Activated naive CD4-positive, alpha-beta T cell treated with anti-CD3 and anti-CD28 coated beads, Interleukin-2, amount 10 ng/mL, durations not matched to agents 7 days and 5 days (primary cell): Measurements from ENCODE around the gene CSTPP1.

Experiments
- CTCF ChIA-PET: fragments of 350-600 bp; sonication (Branson Sonifier 250); formaldehyde crosslinking; loops from one replicate; lab custom pipeline; 2021; ENCODE audit warnings: antibody characterized with exemption; lab: Charles Lee
- DNase-seq: peaks from one replicate; pipeline ENCODE4 v3.0.0-alpha.2; 2020
- H3K27ac Mint-ChIP-seq: one replicate; pipeline ENCODE4 v1.8.0; 2021; ENCODE audit warnings: mild to moderate bottlenecking, moderate library complexity, mixed read lengths
- H3K27me3 Mint-ChIP-seq: one replicate; pipeline ENCODE4 v1.8.0; 2021; ENCODE audit warnings: mild to moderate bottlenecking, mixed read lengths
- H3K36me3 Mint-ChIP-seq: one replicate; pipeline ENCODE4 v1.8.0; 2021; ENCODE audit warnings: mixed read lengths
- H3K4me1 Mint-ChIP-seq: one replicate; pipeline ENCODE4 v1.8.0; 2021; ENCODE audit warnings: mixed read lengths
- H3K4me3 Mint-ChIP-seq: one replicate; pipeline ENCODE4 v1.8.0; 2021; ENCODE audit warnings: mild to moderate bottlenecking, moderate library complexity, mixed read lengths
- H3K9me3 Mint-ChIP-seq: one replicate; pipeline ENCODE4 v1.8.0; 2021; ENCODE audit warnings: mixed read lengths

The CSTPP1 gene

GRCh38 chr11:46936138-46937110 is at the start of gene CSTPP1:
CSTPP1 (plus strand) TSS chr11:46936761; CDS start chr11:46936806, 45 bp downstream.
- Mint-ChIP-seq H3K4me1 (peaks cover 19% of the 10 kb centered on the region), H3K9me3 (no peaks in the 10 kb centered on the region), H3K27ac (peak within 1 kb of the TSS; percentile 66), H3K4me3 (peak within 1 kb of the TSS; percentile 96), H3K27me3 (peaks cover 9% of the 10 kb centered on the region), H3K36me3 (peaks cover 2% of the 10 kb centered on the region)
- CTCF ChIA-PET: no interaction called here
- peak; percentile 96 for DNase-seq

GRCh38 chr11:46888636-46889035 is 47.9 kb upstream of the CSTPP1 start:
- H3K9me3 Mint-ChIP-seq: no peaks in the 10 kb centered on the region
- no peaks in the 10 kb centered on the region for H3K36me3 Mint-ChIP-seq
- peaks cover 33% of the 10 kb centered on the region for H3K27me3 Mint-ChIP-seq
- H3K4me1 Mint-ChIP-seq: no peaks in the 10 kb centered on the region
- CTCF ChIA-PET: interaction anchor here (0.6 to 5.7 kb wide), 3 partner anchors 28 to 268 kb away, joined by 3 to 22 read pairs (median 3); no protein-coding TSS in a partner anchor
- no peak overlapping the region for H3K27ac Mint-ChIP-seq
- DNase-seq: no peak
- H3K4me3 Mint-ChIP-seq: no peak overlapping the region

- Mint-ChIP-seq H3K4me1 (no peaks in the 10 kb centered on the region), H3K27me3 (peaks cover 30% of the 10 kb centered on the region), H3K36me3 (no peaks in the 10 kb centered on the region), H3K27ac (no peak overlapping the region), H3K9me3 (no peaks in the 10 kb centered on the region), H3K4me3 (no peak overlapping the region)
- CTCF ChIA-PET: interaction anchor here (5.7 kb wide), 1 partner anchor 265 kb away, joined by 22 read pairs; no protein-coding TSS in a partner anchor
- DNase-seq: no peak
Measured at GRCh38 chr11:46889251-46889650, 47.3 kb upstream of the CSTPP1 start.

DNA sequence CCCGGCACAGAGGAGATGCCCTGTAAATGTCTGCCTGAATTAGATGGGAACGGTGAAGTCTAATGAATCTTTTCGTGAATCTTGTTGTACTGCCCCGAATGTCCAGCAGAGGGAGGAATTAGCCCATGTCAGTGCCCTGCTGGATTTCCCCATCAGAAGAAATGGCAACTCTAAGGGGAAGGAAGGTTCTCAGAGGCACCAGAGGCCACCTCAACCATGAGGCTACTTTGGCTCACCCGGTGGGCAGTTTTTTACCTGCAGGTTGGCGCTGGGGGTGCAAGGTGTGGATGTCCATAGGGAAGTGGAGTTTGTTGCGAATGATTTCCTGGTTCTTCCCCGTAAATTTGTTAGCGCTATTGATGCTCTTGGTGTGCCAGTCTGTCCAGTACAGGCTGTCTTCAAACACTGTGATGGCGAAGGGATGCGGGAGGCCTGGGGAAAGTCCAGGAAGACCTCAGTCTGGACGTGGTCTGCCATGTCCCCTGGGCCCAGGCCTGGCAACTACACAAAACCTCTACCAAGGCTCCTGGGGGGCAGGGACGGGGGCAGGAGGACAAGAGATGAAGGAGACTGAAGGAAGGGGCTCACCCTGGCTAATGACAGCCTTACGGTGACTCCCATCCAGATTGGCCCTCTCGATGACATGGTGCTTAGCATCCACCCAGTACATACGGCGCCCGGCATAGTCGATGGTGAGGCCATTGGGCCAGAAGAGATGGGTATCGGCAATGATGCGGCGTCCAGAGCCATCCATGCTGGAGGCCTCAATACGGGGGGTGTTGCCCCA is 46.7 kb upstream of the CSTPP1 start:
- Mint-ChIP-seq H3K36me3 (no peaks in the 10 kb centered on the region), H3K9me3 (no peaks in the 10 kb centered on the region), H3K27ac (no peak overlapping the region), H3K4me1 (no peaks in the 10 kb centered on the region), H3K27me3 (peaks cover 30% of the 10 kb centered on the region), H3K4me3 (no peak overlapping the region)
- DNase-seq: peak; percentile 84
- CTCF ChIA-PET: interaction anchor here (0.7 to 3.2 kb wide), 3 partner anchors 261 to 265 kb away, joined by 3 to 17 read pairs (median 3); no protein-coding TSS in a partner anchor

GRCh38 chr11:46890665-46891064 is 45.9 kb upstream of the CSTPP1 start:
- no peak for DNase-seq
- Mint-ChIP-seq H3K4me1 (no peaks in the 10 kb centered on the region), H3K4me3 (no peak overlapping the region), H3K9me3 (no peaks in the 10 kb centered on the region), H3K27ac (no peak overlapping the region), H3K36me3 (no peaks in the 10 kb centered on the region), H3K27me3 (peaks cover 29% of the 10 kb centered on the region)
- CTCF ChIA-PET: interaction anchor here (0.7 to 3.2 kb wide), 3 partner anchors 260 to 264 kb away, joined by 3 to 17 read pairs (median 3); no protein-coding TSS in a partner anchor

DNA sequence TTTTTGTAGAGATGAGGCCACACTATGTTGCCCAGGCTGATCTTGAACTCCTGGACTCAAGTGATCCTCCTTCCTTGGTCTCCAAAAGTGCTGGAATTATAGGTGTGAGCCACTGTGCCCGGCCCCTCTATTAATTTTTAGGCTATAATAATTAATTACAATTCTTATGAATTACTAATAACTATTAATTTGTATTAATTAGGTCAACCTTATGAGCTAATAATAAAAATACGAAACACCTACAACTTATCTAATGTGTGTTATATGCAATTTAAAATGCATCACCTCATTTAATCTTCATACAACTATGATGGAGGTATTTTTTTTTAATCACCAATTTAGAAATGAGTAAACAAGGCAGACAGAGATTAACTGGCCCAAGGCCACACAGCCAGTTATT is 44.5 kb upstream of the CSTPP1 start:
- Mint-ChIP-seq H3K27ac (no peak overlapping the region), H3K4me1 (no peaks in the 10 kb centered on the region), H3K4me3 (no peak overlapping the region), H3K36me3 (no peaks in the 10 kb centered on the region), H3K9me3 (no peaks in the 10 kb centered on the region), H3K27me3 (peaks cover 21% of the 10 kb centered on the region)
- CTCF ChIA-PET: interaction anchor here (0.6 to 3.2 kb wide), 8 partner anchors 10 to 270 kb away, joined by 3 to 17 read pairs (median 4); no protein-coding TSS in a partner anchor
- no peak for DNase-seq

- H3K36me3 Mint-ChIP-seq: no peaks in the 10 kb centered on the region
- CTCF ChIA-PET: interaction anchor here (0.9 to 3.2 kb wide), 5 partner anchors 11 to 268 kb away, joined by 4 to 17 read pairs (median 5); no protein-coding TSS in a partner anchor
- H3K27me3 Mint-ChIP-seq: peaks cover 18% of the 10 kb centered on the region
- no peak overlapping the region for H3K27ac Mint-ChIP-seq
- no peaks in the 10 kb centered on the region for H3K4me1 Mint-ChIP-seq
- no peak overlapping the region for H3K4me3 Mint-ChIP-seq
- DNase-seq: no peak
- H3K9me3 Mint-ChIP-seq: no peaks in the 10 kb centered on the region
Measured at GRCh38 chr11:46892838-46893237, 43.7 kb upstream of the CSTPP1 start.

DNA sequence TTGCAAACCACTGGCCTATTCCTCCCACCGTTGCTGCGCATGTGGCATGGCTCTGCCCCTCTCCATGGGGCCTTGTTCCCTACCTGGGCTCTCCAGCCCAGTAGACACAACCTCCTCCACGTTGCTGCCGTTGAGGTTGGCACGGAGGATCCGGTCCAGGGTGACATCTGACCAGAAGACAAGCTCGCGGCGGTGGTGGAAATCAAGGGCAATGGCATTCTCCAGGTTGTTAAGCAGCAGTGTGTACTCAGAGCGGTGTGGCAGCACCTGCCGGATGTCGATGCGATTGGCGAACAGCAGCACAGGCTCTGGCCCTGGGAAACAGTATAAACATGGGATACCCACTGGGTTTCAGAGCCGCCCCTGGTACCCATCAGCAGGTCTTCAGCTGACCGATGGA is 42.1 kb upstream of the CSTPP1 start:
- CTCF ChIA-PET: interaction anchor here (0.6 to 1.4 kb wide), 5 partner anchors 9 to 268 kb away, joined by 3 to 4 read pairs (median 3); no protein-coding TSS in a partner anchor
- Mint-ChIP-seq H3K27ac (no peak overlapping the region), H3K36me3 (no peaks in the 10 kb centered on the region), H3K27me3 (peaks cover 17% of the 10 kb centered on the region), H3K4me1 (no peaks in the 10 kb centered on the region), H3K9me3 (no peaks in the 10 kb centered on the region), H3K4me3 (no peak overlapping the region)
- no peak for DNase-seq

GRCh38 chr11:46894961-46895360 is 41.6 kb upstream of the CSTPP1 start:
- no peak overlapping the region for H3K4me3 Mint-ChIP-seq

GRCh38 chr11:46895821-46896220 is 40.7 kb upstream of the CSTPP1 start:
- no peaks in the 10 kb centered on the region for H3K36me3 Mint-ChIP-seq
- peaks cover 13% of the 10 kb centered on the region for H3K27me3 Mint-ChIP-seq
- CTCF ChIA-PET: interaction anchor here (1.3 to 2.0 kb wide), 8 partner anchors 10 to 405 kb away, joined by 3 to 10 read pairs (median 4); no protein-coding TSS in a partner anchor
- no peak for DNase-seq
- no peaks in the 10 kb centered on the region for H3K9me3 Mint-ChIP-seq
- no peak overlapping the region for H3K27ac Mint-ChIP-seq
- no peaks in the 10 kb centered on the region for H3K4me1 Mint-ChIP-seq
- H3K4me3 Mint-ChIP-seq: no peak overlapping the region

More at GRCh38 chr11:46894961-46895360, 41.6 kb upstream of the CSTPP1 start:
- Mint-ChIP-seq H3K9me3 (no peaks in the 10 kb centered on the region), H3K4me1 (no peaks in the 10 kb centered on the region), H3K27ac (no peak overlapping the region), H3K36me3 (no peaks in the 10 kb centered on the region), H3K27me3 (peaks cover 13% of the 10 kb centered on the region)
- CTCF ChIA-PET: interaction anchor here (0.9 to 1.3 kb wide), 3 partner anchors 9 to 267 kb away, joined by 3 to 4 read pairs (median 3); no protein-coding TSS in a partner anchor
- DNase-seq: no peak

DNA sequence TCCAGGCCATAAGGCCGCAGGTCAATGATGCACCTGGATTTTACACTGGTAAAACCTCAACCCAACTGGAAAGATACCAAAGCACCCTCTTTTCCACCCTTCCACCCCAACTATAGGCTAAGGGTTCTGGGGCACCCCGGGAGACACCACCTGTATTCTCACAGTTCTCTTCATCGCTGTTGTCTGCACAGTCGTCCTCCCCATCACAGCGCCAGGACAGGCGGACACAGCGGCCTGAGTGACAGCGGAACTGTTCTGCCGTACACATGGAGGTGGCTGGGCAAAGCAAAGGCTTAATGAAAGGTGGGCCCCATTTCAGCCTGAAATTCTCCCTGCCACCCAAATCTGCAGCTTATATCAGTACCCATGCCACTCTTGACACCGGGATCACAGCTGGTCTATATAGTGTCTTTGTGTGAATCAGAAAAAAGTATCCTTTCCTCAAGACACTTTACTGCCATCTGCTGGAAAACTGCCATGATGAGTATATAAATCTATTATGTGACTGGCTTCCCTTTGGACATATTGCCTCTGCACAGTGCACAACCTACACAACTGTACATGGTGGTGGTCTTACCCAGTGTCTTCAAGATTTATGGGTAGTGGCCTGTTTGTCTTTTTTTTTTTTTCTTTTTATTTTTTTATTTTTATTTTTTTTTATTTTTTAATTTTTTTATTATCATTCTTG is 39.7 kb upstream of the CSTPP1 start:
- Mint-ChIP-seq H3K4me3 (no peak overlapping the region), H3K4me1 (no peaks in the 10 kb centered on the region), H3K27ac (no peak overlapping the region), H3K27me3 (peaks cover 13% of the 10 kb centered on the region), H3K36me3 (no peaks in the 10 kb centered on the region), H3K9me3 (no peaks in the 10 kb centered on the region)
- no peak for DNase-seq
- CTCF ChIA-PET: interaction anchor here (1.4 to 2.0 kb wide), 7 partner anchors 9 to 406 kb away, joined by 3 to 10 read pairs (median 5); no protein-coding TSS in a partner anchor

DNA sequence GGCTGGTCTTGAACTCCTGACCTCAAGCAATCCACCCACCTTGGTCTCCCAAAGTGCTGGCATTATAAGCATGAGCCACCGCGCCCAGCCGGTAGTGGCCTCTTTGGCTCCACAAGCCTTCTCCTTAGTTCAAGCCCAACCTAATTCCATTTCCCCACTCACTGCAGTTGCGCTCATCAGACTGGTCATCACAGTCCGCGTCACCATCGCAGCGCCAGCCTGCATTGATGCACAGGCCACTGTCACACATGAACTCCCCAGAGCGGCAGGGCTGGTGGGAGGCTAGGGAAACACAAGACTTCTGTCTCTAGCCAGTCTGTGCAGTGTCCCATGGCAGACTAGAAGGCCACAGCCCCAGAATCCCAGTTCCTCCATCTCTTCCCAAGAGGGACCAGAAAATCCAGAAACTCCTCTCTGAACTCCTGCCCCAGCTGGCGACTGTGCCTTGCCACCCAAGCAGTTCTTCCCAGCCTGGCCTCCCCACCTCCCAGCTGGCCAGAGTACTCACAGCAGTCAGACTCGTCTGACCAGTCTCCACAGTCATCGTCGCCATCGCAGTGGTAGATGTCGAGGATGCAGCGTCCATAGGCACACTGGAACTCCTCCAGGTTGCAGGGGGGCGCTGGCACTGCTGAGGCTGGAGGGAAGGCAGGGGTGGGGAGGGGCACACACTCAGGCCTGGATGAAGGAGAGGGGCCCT is 38.0 kb upstream of the CSTPP1 start:
- Mint-ChIP-seq H3K4me3 (no peak overlapping the region), H3K27ac (no peak overlapping the region), H3K9me3 (no peaks in the 10 kb centered on the region), H3K4me1 (no peaks in the 10 kb centered on the region), H3K36me3 (no peaks in the 10 kb centered on the region), H3K27me3 (peaks cover 23% of the 10 kb centered on the region)
- CTCF ChIA-PET: no interaction called here
- DNase-seq: no peak
